Esophagus (tissue), 2 donors: ENCODE measurements around the gene SLBP. TPM values are rescaled to one million over a fixed set of nuclear protein-coding genes. Genes with fewer than 3 reads are reported as not detected.

Experiments used
- H3K27ac ChIP-seq, 2 donors: one replicate each; pipeline ENCODE4 v1.5.1; 2013; ENCODE audit warnings: low read depth in 2 of 2, mild to moderate bottlenecking in 2 of 2, inconsistent platforms in 1 of 2, low read length in 1 of 2, moderate library complexity in 1 of 2
- H3K27me3 ChIP-seq, 2 donors: one replicate each; pipeline ENCODE4 v1.6.1; 2013; ENCODE audit warnings: low read length in 2 of 2, control low read depth in 1 of 2, mild to moderate bottlenecking in 1 of 2; ENCODE audit not compliant: insufficient read depth in 2 of 2, control insufficient read depth in 1 of 2
- H3K36me3 ChIP-seq, 2 donors: one replicate each; pipeline ENCODE4 v1.6.1; 2013; ENCODE audit warnings: low read length in 1 of 2; ENCODE audit not compliant: control insufficient read depth in 2 of 2, insufficient read depth in 2 of 2
- H3K4me1 ChIP-seq, 2 donors: one replicate each; pipeline ENCODE4 v1.6.1; 2013; ENCODE audit warnings: low read length in 1 of 2; ENCODE audit not compliant: control insufficient read depth in 2 of 2, insufficient read depth in 2 of 2
- H3K4me3 ChIP-seq, 2 donors: one replicate each; pipeline ENCODE4 v1.5.1; 2013; ENCODE audit warnings: low read length in 2 of 2, mild to moderate bottlenecking in 2 of 2, low read depth in 1 of 2, moderate library complexity in 1 of 2
- H3K9me3 ChIP-seq, 2 donors: one replicate each; pipeline ENCODE4 v1.6.1; 2013; ENCODE audit warnings: mild to moderate bottlenecking in 2 of 2, low read depth in 1 of 2, low read length in 1 of 2, moderate library complexity in 1 of 2; ENCODE audit not compliant: control insufficient read depth in 2 of 2, insufficient read depth in 1 of 2
- WGBS, 2 donors: extraction: QIAGEN DNeasy Blood & Tissue Kit; methylation state at CpG; one replicate each; pipeline ENCODE4 v1.1.7; 2013; 5-methylcytosine and 5-hydroxymethylcytosine counted together
- polyA plus RNA-seq, 2 donors: library from polyadenylated mRNA; stranded (reverse); fragments of 200-250 nt; gene quantifications; one replicate each; pipeline ENCODE4 v1.2.3, GENCODE V29; 2013
- donor health status: healthy with polysubstance abuse.
- donor health status: Bipolar disorder and iron deficiency.

Gene SLBP
- polyA plus RNA-seq, 2 donors = 24.9 to 38.5 TPM

GRCh38 chr4:1749826-1750225 is 37.7 kb upstream of the SLBP start:
- Histone ChIP-seq H3K4me3 (no peak overlapping the region), H3K9me3 (no peaks in the 10 kb centered on the region), H3K4me1 (peaks cover 12 to 36% of the 10 kb centered on the region in 2 donors), H3K27ac (no peak overlapping the region), H3K27me3 (no peaks in the 10 kb centered on the region), H3K36me3 (no peaks in the 10 kb centered on the region)
- whole genome bisulfite sequencing, 2 donors = 75% methylated on average over 14 of the region's 14 CpGs

DNA sequence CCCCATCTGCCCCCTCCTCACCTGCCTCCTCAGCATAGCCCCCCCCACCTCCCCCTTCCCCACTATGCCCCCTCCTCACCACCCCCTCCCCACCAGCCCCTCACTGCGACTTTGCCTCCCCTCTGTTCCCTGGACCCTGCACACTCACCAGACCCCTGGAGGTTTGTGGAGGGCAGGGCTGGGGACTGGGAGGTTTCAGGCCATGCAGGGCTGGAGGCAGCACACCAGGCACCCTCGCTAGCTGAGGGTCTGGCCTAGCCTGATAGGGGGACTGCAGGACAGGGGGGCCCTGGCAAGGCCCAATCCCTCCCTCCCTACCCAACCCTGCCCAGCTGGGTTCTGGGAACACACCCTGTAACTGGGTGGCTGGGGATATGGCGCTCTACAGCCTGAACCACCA is 37.3 kb upstream of the SLBP start:
- H3K36me3 ChIP-seq = peaks cover 0 to 1% of the 10 kb centered on the region in 2 donors
- no peak overlapping the region for H3K27ac ChIP-seq
- H3K9me3 ChIP-seq = no peaks in the 10 kb centered on the region
- 60 to 69% methylated on average over 3 of the region's 3 CpGs for WGBS, 2 donors
- H3K4me1 ChIP-seq = peaks cover 9 to 37% of the 10 kb centered on the region in 2 donors
- H3K27me3 ChIP-seq = no peaks in the 10 kb centered on the region
- no peak overlapping the region for H3K4me3 ChIP-seq

GRCh38 chr4:1748465-1748995 is 36.4 kb upstream of the SLBP start:
- Histone ChIP-seq H3K27me3 (no peaks in the 10 kb centered on the region), H3K27ac (no peak overlapping the region), H3K4me1 (peaks cover 6 to 30% of the 10 kb centered on the region in 2 donors), H3K4me3 (no peak overlapping the region), H3K9me3 (no peaks in the 10 kb centered on the region), H3K36me3 (peaks cover 0 to 7% of the 10 kb centered on the region in 2 donors)
- 3 to 4% methylated on average over 20 to 29 of the region's 29 CpGs for WGBS, 2 donors

DNA sequence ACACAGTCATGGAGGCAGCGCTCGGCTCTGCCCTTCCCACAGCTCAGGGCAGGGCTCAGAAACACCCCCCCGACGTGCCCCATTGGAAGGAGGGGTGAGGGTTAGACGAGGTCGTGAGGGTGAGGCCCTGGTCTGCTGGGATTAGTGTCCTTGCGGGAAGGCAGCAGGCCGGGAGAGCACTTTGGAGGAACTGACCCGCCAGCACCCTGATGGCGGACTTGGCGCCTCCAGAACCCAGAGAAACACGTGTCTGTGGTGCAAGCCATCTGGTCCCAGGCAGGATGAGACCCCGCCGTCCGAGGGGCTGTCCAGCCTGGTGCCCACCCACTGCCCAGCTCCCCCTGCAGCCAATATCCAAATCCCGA is 35.5 kb upstream of the SLBP start:
- Histone ChIP-seq H3K36me3 (peaks cover 0 to 8% of the 10 kb centered on the region in 2 donors), H3K27me3 (no peaks in the 10 kb centered on the region), H3K4me3 (no peak overlapping the region), H3K27ac (no peak overlapping the region), H3K9me3 (no peaks in the 10 kb centered on the region), H3K4me1 (peaks cover 4 to 21% of the 10 kb centered on the region in 2 donors)
- 80 to 83% methylated on average over 16 of the region's 16 CpGs for WGBS, 2 donors

DNA sequence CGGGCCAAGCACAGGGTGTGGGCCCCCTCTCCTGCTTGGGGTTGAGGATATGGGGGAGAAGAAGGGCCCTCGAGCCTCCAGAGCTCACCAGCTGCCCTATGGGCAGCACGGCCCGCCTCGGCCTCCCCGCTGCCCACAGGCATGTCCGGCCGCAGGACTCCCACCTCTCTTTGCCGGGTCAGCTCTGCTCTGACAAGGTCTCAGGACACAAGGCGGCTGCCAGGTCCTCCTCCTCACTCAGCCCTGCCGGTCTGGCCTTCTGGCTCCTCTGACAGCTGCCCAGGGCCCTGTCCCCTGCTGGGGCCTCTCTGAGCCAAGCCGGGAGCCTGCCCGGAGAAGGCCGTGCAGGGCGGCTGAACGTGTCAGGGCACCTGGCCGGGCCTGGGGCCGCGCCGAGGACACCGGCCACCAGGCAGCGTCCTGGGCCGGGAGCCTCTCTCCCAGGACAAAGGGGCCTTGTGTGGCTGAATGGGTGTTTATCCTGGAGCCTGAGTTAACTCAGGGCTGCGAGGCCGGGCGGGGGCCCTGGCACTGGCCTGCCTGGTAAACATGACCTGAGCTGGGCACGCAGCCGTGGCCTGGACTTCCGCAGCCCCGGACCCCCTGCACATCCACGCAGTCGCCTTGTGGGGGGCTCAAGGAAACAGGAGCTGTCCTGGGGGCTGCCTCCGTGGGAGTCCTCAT is 34.9 kb upstream of the SLBP start:
- Histone ChIP-seq H3K36me3 (peaks cover 0 to 8% of the 10 kb centered on the region in 2 donors), H3K27ac (no peak overlapping the region), H3K9me3 (no peaks in the 10 kb centered on the region), H3K4me3 (no peak overlapping the region), H3K4me1 (peaks cover 4 to 16% of the 10 kb centered on the region in 2 donors), H3K27me3 (no peaks in the 10 kb centered on the region)
- 77 to 83% methylated on average over 33 of the region's 33 CpGs for WGBS, 2 donors

GRCh38 chr4:1746265-1746691 is 34.2 kb upstream of the SLBP start:
- peaks cover 0 to 11% of the 10 kb centered on the region in 2 donors for H3K36me3 ChIP-seq
- no peak overlapping the region for H3K4me3 ChIP-seq
- peaks cover 1 to 9% of the 10 kb centered on the region in 2 donors for H3K4me1 ChIP-seq
- H3K9me3 ChIP-seq = no peaks in the 10 kb centered on the region
- H3K27ac ChIP-seq = no peak overlapping the region
- WGBS, 2 donors = 13 to 19% methylated on average over 16 to 17 of the region's 17 CpGs
- no peaks in the 10 kb centered on the region for H3K27me3 ChIP-seq

DNA sequence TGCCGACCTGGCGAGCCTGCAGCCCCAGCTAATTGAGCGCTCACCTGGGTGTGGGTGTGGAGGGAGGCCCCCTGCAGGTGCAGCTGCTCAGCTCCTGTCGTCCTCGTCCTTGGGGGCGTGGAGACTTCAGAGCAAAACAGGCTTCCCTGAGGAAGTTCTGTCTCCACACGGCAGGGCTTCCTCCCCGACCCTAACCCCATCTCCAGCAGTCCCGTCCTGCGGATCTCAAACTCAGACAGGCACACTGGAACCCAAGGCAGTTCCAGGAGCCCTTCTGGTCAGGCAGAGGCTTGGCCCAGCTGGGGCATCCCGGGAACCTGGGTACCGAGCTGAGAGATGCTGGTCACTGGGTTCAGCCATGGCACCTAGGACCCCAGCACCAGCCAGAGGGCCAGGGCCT is 33.6 kb upstream of the SLBP start:
- Histone ChIP-seq H3K27ac (no peak overlapping the region), H3K4me1 (peaks cover 0 to 7% of the 10 kb centered on the region in 2 donors), H3K27me3 (no peaks in the 10 kb centered on the region), H3K9me3 (no peaks in the 10 kb centered on the region), H3K4me3 (no peak overlapping the region), H3K36me3 (peaks cover 0 to 16% of the 10 kb centered on the region in 2 donors)
- 82 to 85% methylated on average over 12 of the region's 12 CpGs for WGBS, 2 donors

GRCh38 chr4:1745165-1745564 is 33.0 kb upstream of the SLBP start:
- Histone ChIP-seq H3K9me3 (no peaks in the 10 kb centered on the region), H3K4me1 (peaks cover 0 to 7% of the 10 kb centered on the region in 2 donors), H3K27ac (no peak overlapping the region), H3K4me3 (no peak overlapping the region), H3K27me3 (no peaks in the 10 kb centered on the region), H3K36me3 (peaks cover 0 to 20% of the 10 kb centered on the region in 2 donors)
- WGBS, 2 donors = 87 to 89% methylated on average over 13 of the region's 13 CpGs

DNA sequence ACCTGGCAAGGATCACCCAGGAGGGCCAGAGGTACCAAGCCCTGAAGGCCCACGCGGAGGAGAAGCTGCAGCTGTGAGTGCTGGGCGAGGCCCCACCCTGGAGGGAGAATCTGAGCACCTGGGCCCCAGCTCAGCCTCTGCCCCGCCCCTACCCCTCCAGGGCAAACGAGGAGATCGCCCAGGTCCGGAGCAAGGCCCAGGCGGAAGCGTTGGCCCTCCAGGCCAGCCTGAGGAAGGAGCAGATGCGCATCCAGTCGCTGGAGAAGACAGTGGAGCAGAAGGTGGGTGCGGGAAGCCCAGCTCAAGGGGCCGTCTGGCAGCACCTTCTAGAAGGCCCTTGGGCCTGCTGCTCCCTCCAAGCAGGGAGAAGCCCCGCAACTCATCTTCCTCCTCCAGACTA is 32.4 kb upstream of the SLBP start:
- Histone ChIP-seq H3K4me3 (no peak overlapping the region), H3K27me3 (no peaks in the 10 kb centered on the region), H3K36me3 (peaks cover 0 to 25% of the 10 kb centered on the region in 2 donors), H3K4me1 (peaks cover 0 to 7% of the 10 kb centered on the region in 2 donors), H3K9me3 (no peaks in the 10 kb centered on the region), H3K27ac (no peak overlapping the region)
- 79 to 82% methylated on average over 14 of the region's 14 CpGs for WGBS, 2 donors

- H3K36me3 ChIP-seq = peaks cover 0 to 31% of the 10 kb centered on the region in 2 donors
- H3K27ac ChIP-seq = no peak overlapping the region
- H3K9me3 ChIP-seq = no peaks in the 10 kb centered on the region
- WGBS, 2 donors = 90 to 92% methylated on average over 6 of the region's 6 CpGs
- peaks cover 0 to 7% of the 10 kb centered on the region in 2 donors for H3K4me1 ChIP-seq
- H3K4me3 ChIP-seq = no peak overlapping the region
- no peaks in the 10 kb centered on the region for H3K27me3 ChIP-seq
Observed at GRCh38 chr4:1743975-1744374, 31.9 kb upstream of the SLBP start.
